GM18868 (cell line): ENCODE results near the gene SPRN.
"Not testable (repeated sequence)": the region's sequence is repeated elsewhere in the genome, so short reads cannot be mapped to it uniquely, and the experiment has no call there.

Source experiments
- ATAC-seq: cut with Tn5 transposase; IDR thresholded peaks from one replicate; pipeline ENCODE4 v1.9.1; 2021; ENCODE audit warnings: mild to moderate bottlenecking, moderate library complexity; ENCODE audit not compliant: unreplicated experiment

SPRN gene, protein sequence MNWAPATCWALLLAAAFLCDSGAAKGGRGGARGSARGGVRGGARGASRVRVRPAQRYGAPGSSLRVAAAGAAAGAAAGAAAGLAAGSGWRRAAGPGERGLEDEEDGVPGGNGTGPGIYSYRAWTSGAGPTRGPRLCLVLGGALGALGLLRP

DNA sequence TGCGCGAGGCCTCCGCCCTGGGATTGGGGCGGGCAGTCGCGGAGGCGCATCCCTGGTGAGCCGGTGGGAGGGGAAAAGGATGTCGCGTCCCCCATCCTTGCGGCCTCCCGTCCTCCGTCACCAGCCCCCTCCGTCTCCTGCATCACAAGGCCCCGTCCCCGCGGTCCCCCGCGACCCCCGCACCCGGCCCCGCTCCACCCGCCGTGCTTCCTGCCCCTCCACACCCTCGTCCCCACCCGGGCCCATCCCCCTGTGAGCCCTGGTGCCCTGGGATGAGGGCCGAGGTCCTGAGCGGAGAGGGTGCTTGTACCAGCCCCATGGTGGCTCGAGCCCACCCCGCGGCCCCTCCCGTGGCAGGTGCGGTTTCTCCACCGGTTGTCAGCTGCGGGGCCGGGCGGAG lies at the start of gene SPRN:
SPRN (minus strand) TSS at position 25 of the 400 bp plus-strand sequence. CDS start 944 bp downstream, outside the sequence.
- not testable (repeated sequence) for ATAC-seq

DNA sequence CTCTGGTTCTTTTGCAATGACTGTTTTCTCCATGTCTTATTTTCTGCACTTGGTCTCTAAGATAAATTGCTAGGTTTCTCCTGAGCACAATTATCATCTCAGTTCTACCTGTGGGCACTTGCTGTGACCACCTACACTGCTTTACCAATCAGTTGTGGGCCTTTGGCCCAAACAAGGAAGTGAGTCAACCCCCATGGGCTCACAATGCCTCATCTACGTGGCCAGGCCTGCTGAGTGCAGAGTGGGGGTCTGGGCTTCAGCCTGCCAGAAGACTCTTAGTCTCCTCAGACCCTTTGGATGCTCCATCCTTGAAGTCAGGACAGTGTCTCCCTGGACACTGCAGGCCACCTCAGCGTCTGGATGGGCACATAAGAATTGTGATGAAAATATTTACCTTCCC lies 49.6 kb upstream of the SPRN start:
- ATAC-seq: no peak

DNA sequence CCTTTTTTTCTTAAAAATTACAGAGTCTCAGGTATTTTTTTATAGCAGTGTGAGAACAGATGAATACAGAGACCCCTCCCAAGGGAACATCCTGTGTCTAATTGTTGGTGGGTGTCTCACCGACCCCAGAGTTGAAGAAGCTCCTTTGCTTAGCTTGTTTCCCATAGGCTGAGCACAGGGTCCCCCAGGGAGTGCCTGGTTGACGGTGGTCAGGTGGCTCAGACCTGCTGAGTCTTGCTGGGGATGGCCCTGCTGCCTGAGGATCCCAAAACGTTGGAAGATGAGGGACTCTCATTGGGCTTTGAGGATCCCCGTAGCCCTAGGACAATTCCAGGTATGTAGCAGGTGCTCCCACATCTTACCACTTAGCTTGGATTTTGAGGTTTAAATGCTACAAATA lies 48.8 kb upstream of the SPRN start:
- ATAC-seq: no peak

DNA sequence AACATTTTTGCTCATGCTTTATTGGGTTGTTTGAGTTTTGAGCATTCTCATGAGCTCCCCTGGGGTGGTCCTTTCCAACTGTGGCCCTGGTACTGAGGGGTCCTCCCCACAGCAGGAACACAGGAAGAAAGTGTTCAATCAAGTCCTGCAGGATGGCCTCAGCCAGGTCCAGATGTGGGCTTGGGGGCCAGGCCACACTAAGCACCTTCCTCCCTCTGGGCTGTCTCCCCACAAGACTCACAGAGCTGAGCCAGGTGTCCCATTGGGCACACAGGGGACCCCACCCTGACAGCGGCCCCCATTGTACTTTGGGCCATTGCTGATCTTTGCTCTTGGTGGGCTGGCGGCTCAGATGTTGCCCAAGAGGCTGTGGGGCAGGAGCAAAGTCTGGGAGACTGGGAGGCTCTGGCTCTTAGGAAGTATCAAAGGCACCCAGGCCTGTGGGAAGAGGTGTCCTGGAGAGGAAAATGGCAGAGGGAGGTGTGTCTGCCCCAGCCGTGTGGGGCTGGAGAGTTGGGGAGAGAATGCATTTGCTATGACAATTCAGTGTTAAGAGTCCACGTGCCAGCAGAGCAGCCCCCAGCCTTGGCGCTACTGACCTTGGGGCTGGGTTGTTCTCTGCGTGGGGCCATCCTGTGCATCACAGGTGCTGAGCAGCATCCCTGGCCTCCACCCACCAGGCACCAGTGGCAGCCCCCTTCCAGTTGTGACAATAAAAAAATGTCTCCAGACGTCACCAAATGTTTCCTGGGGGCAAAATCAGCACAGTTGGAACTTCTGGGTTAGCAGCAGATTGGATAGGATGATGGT lies 47.1 kb upstream of the SPRN start:
- no peak for ATAC-seq

DNA sequence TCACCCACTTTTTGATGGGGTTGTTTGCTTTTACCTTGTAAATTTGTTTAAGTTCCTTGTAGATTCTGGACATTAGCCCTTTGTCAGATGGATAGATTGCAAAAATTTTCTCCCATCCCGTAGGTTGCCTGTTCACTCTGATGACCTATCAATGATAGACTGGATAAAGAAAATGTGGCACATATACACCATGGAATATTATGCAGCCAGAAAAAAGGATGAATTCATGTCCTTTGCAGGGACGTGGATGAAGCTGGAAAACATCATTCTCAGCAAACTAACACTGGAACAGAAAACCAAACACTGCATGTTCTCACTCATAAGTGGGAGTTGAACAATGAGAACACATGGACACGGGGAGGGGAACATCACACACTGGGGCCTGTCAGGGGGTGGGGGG lies 44.8 kb upstream of the SPRN start:
- ATAC-seq: not testable (repeated sequence)

DNA sequence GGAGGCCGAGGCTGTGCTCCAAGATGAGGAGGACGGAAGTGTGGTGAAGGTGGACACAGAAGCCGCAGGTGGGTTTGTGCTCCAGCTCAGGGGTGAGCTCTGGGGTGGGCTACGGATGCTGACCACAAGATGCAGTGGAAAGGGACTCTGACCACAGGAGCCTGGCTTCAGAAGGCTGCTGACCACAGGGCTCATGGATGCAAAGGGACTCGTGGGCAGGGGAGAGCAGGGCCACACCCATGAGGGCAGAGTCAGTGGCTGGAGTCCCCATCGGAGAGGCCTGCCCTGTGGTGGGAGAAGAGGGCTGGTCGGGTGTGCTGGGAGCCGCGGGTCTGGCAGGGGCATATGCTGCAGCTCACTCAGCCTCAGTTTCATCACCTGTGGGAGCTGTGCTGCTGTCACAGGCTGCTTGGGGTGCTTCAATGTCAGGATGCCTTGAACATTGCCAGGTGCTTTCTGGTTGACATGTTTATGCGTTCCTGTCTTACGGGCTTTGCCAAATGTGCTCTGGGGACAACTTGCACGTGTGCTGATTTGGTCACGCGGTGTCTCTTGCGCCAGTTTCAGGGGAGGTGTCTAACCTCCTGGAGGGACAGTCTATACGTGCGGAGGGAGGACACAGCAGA lies 43.0 kb upstream of the SPRN start:
- ATAC-seq: no peak

DNA sequence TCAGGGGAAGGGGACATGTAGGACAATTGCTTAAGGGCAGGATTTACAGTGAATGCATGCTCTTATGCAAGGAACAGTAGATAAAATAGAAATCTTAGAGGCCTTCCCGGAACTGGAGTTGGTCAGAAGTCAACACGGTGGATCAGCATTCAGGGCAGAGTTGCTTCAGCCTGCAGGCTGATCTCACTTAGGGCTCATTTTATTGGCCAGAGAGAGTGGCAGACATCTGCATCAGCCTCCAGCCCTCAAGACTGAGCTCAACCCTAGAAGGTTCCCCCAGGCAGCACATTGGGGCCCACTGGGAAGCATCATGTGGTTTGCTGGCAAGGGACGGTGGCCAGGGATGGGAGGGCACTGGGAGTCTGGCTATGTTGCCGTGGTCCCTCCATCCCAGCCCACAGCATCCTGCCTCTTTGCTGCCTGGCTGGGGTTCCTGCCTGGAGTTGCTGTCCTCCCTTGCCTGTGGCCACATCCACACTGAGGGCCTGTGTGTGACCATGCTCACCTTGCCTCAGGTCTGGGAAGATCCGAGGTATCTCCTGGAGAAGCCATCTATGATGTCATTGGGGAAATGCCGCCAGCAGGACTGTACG lies 42.4 kb upstream of the SPRN start:
- ATAC-seq: no peak

DNA sequence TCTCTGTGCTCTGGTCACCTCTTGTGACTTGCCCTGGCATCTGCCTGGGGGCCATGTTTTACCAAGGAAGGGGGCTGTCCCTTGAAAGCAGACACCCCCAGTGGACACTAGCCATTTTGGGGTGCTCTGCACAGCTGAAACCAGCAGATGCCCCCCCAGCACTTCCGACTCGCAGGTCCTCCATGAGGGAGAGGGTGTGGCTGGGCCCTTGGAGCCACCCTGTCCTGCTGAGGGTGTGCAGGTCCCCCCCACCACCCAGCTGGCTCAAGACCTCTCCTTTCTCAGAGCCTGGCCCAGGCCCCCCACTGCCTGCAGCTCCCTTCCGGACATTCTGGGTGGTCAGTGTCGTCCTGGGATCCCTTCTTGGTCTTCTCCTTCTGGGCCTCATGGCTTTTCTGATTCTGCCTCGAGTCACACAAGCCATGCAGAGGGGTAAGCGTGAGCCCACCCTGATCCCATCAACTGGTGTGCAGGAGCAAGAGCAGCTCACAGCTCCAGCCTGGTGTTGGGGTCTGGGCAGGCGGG lies 41.6 kb upstream of the SPRN start:
- ATAC-seq: no peak

DNA sequence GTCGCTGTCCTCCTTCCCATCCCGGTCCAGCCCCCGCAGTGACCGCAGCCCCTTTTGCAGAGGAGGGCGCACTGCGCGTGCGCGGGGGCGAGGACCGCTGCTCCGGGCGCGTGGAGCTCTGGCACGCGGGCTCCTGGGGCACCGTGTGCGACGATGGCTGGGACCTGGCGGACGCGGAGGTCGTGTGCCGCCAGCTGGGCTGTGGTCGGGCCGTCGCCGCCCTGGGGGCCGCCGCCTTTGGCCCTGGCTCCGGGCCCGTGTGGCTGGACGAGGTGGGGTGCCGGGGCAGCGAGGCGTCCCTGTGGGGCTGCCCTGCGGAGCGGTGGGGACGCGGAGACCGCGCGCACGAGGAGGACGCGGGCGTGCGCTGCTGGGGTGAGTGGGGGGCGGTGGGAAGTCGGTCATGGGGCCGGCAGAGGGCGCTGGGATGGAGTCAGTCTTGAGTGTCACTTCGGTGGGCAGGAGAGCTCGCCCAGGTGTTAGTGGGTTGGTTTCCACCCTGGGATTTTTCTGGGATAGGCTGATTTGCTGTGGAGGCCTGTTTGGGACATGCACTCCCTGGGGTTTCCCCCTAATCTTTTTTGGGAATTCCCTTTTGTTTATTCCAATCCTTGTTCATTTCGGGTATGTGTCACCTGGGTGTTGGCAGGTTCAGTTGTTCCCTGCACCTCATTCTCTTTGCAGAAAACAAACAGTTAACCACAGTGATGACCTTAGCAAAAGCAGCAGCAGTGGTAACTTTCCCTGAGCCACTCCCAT lies 40.9 kb upstream of the SPRN start:
- ATAC-seq: no peak

DNA sequence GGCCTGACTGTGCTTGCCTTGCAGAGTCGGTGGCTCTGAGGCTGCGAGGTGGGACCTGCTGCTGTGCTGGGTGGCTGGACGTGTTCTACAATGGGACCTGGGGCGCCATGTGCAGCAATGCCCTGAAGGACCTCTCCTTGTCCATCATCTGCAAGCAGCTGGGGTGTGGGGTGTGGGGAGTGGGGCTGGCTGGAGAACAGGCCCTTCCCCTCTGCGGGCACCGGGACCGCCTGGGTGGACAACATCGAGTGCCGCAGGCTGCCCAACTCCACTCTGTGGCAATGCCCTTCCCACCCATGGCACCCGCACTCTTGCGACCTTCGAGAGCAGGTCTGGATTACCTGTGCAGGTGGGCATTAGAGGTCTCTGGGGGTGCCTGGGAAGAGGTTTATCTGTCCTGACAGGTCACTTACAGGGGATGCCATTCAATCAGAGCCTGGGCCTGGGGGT lies 40.2 kb upstream of the SPRN start:
- ATAC-seq: no peak

DNA sequence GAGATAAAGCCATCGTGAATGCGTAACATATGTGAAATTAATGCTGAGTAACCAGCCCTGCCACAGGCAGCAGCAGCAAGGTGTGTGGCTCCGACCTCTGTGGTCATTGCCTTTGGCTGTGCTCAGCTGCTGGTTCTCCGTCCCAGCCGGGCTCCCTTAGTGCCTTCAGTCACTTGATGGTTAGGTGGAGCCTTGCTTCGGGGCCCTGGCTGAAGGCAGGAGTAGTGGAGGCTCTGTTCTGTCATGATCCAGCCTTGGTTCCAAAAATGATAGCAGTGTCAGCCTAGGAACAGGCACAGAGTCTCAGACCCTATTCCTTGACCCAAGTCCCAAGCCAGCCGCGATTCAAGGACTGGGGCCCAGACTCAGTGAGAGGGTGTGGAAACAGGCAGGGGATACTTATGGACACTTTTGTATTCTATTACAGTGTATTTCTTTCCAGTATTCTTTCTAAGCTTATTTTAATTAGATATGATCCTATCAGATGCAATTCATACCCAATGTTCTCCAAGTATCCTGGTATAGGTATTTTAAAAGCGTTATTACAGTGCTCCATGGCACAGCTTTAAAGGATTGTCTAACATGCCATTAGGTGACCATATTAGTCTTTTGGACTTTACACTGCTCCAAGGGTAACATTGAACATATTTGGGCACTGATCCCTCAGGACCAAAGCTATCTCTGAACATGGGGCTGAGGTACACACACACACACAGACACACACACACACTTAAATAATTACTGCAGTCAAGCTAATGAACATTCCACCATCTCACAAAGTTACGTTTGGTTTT lies 38.3 kb upstream of the SPRN start:
- ATAC-seq: no peak

DNA sequence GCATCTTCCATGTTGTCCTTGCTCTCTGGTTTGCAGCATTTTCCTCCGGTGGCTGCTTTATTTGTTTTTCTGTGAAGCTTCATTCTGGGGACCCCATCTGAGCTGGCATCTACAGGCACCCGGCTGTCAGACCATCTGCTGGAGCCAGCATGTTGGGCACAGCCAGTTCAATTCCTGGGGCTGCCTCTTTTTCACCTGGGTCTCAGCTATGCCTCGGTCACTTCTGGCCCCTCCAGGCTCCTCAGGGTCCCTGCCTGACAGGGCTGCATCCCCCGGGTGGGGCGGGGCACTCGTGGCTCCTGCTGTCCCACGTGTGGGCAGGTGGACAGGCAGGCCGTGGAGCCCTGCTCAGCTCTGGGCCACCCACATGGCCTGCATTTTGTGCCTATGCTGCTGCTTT lies 37.4 kb upstream of the SPRN start:
- ATAC-seq: no peak

DNA sequence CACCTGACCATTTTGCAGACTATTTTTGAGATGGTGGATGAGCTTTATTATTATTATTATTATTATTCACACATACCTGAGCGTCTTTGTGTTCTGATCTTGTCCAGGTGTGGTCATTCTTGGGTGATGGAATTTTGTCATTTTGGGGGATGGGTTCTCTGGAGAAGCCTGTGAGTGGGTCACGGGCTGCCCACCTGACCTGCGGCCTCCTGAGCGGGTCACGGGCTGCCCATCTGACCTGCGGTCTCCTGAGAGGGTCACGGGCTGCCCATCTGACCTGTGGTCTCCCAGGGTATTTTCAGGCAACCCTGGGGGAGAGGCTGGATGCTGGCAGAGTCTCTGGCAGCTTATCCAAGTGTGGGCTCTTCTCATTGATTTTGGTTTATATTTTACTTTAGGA lies 36.6 kb upstream of the SPRN start:
- no peak for ATAC-seq

DNA sequence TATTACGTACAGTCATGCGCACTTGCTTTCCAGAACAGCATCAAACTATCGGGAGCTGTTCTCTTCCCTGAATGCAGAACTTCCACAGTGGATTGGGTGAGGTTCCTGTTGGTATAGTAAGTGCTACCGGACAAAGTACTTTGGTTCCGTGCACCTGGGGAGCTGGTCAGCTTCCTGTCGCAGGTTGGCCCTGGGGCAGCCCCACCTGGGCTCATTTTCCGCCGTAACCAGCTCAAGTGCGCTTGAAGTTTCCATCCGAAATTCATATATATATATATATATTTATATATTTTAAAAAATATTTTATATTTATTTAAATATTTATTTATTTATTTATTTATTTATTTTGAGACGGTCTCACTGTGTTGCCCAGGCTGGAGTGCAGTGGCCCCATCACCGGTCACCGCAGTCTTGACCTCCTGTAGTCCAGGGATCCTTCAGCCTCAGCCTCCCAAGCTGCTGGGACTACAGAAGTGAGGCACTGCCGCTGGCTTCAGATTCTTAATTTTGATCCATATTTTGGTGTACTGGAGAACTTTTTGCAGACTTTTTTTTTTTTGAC lies 35.9 kb upstream of the SPRN start:
- no peak for ATAC-seq

DNA sequence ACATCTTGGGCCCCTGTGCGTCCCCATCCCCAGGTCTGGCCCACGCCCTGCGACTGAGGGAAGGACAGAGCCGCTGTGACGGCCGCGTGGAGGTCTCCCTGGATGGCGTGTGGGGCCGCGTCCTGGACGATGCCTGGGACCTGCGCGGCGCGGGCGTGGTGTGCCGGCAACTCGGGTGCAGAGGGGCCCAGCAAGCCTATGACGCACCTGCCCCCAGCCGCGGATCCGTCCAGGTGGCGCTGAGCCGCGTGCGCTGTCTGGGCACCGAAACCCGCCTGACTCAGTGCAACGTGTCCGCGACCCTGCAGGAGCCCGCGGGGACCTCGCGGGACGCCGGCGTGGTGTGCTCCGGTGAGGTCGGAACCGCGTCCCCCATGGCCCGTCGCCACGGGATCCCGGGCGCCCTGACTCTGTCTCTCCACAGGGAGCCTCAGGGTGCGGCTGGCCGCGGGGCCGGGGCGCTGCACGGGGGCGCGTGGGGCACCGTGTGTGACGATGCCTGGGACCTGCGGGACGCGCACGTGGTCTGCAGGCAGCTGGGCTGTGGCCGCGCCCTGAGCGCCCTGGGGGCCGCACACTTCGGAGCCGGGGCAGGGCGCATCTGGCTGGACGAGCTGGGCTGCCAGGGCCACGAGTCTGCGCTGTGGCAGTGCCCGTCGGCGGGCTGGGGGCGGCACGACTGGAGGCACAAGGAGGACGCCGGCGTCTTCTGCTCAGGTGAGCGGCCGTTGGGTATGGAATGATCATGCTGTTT lies 35.2 kb upstream of the SPRN start:
- ATAC-seq: no peak

DNA sequence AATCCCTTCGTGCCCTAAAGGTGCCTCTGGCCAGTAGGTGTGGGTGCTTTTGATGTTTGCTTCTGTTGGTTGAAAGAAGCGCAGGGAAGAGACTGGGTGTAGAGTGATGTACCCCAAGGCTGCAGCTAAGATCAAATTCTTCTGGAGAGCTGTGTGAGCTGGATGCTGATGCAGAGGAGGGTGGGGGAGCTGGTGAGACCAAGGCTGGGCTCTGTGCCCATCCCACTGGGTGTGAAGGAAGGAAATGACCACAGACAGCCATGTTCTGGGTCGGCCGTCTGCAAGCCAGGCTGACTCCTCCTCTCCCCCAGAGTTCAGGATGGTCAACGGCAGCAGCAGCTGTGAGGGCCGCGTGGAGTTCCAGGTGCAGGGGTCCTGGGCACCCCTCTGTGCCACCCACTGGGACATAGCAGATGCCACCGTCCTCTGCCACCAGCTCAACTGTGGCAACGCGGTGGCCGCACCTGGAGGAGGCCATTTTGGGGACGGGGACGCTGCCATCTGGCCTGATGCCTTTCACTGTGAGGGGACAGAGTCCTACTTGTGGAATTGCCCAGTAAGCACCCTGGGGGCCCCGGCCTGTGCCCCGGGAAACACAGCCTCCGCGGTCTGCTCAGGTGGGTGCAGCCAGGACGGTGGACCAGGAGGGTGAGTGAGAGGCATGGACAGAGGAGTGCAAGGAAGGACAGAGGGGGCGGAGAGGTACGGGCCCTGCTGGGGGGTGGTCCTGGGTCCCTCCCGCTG lies 34.5 kb upstream of the SPRN start:
- ATAC-seq: no peak

DNA sequence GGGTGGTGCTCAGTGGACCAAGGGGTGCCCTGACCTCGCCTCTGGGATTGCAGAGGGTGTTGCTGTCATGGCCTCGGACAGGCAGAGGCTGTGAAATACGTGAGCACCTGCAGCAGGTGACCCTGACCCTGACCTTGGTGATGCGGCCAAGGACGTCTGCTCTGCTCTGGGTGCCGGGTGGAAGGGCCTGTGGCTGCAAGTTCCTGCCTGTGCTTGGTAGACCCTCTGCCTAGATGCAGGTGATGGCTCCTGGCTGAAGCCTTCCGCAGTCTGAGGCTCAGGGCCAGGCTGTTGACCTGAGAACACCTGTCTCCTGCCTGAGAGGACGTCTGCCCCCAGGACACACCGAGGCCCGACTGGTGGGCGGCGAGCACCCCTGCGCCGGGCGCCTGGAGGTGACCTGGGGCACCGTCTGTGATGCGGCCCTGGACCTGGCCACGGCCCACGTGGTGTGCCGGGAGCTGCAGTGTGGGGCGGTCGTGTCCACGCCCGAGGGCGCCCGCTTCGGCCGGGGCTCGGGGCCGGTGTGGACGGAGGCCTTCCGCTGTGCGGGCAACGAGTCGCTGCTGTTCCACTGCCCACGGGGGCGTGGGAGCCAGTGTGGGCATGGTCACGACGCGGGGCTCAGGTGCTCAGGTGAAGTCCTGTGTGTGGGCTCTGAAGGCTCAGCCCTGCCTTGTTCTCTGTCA lies 33.7 kb upstream of the SPRN start:
- no peak for ATAC-seq
